NCI-H1105 (cell line): Measurements from ENCODE around the gene PDGFD.

ENCODE experiments used
- DNase-seq: peaks from one replicate; lab custom pipeline; 2025; lab: John Stamatoyannopoulos, UW

The PDGFD gene

DNA sequence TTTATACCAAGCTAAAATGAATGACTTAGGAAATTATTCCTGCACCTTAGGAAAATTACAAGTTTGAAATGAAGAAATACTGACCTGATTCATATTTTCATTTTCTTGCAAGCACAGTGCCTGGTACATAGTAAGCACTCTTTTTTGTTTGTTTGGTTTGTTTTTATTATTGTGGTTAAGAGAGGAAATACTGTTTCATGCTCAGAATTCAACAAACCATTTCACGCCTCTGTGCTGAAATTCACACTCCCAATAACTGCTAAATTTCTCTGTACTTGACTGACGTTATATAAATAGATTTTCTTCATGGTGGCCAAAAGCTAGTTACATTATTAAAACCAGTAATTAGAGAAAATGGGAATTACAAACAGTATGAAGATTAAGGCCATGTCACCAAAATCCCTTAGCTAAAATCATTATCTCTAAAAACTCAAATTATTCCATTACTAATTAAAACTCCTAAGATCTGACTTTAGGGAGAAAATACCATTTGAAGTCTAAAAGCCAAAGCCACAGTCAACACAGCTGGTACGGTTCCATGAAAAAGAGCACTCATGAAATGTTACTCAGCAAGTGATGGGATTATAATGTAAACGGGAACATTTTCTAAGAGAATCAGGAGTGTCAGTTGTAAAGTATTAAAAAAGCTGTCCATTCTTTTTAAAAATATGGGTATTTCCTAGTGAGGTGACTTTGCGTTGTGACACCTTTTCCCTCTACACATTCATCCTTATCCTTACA lies 205.3 kb downstream of the PDGFD start:
- no peak for DNase-seq

DNA sequence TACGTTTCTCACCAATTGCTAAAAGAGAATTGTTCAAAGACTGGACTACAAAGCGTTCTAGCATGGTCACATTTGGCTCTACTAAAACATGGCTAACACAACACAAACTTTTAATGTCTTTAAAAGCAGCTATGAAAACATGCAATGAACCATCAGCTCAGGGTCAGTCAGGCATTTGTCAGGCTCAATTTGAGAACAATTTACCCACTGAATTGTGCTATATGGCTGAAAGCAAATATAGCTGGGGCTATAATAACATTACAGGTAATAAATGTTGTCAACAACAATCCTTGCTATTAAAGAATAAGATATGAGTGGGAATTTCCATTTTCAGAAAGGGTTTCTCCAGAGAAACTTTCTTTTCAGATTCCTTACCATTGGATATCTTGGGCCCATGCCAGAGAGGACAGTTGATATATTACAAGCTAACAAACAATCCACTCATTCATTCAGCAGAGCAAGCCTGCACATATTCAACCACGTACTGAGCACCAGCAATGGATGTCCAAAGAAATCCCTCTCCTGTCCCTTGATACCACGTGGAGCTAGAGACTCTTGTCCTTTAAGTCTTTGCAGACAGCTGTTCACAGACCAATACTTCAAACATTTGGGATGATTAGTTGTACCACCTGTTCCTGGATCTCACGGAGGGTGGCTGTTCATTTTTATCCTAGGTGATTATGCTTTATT lies 210.0 kb downstream of the PDGFD start:
- DNase-seq: no peak

DNA sequence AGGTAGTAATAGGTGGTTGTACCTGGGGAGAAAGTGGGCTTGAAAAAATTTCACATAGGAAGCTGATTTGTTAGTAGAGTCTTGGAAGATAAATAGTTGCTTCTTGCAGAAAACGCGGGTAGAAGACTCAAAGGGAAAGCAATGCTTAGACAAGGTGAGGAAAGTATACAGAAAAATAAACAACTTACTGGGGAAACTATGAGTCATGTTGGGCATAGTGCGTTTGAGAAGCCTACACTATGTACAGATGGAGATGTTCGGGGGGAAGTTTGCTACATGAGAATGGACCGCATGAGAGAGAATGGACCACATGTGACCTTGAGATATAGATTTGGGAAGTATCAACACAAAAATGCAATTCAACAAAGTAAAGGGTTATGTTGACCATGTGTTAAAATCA lies 214.2 kb downstream of the PDGFD start:
- no peak for DNase-seq

DNA sequence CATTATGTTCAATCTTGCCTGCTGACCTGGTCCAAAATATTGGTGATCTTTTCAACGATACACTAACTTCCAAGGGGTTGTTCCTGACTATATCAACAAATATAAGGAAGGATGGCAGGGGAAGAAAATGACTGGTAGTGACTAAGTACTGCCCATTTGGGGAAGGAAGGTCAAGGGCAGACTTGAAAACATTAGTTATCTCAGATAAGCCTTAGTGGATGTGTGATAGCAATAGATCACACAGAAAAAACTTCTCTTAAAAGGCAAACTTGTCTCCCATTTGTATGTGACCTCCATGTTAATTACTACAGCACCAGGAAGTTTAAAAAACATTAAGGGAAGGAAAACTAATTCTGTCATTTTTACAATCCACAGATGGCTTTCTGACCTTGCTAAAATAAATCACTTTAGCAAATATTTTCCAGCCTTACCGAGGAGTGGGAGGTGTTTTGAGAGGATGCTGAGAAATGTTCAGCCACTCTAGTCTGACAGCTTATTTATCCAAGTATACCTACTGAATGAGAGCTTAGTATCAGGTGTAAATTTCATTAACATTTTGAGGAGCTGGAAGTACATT lies 215.7 kb downstream of the PDGFD start:
- no peak for DNase-seq

DNA sequence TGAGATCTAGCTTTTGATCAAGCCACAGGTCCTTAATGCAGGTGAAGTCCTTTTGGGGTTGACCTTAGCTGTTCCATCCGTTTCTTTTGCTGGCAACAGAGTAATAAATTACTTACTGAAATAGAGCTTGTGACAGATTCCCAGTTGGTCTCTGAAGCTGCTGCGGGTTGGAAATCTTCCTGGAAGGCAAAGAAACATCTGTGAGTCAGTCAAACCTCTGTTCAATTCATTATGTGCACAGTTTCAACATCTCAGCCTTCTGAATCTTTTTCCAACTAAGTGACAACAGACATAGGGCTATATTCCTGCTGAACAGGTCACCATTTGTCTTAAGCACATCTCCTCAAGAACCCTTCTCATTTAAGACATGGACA lies 216.4 kb downstream of the PDGFD start:
- no peak for DNase-seq

DNA sequence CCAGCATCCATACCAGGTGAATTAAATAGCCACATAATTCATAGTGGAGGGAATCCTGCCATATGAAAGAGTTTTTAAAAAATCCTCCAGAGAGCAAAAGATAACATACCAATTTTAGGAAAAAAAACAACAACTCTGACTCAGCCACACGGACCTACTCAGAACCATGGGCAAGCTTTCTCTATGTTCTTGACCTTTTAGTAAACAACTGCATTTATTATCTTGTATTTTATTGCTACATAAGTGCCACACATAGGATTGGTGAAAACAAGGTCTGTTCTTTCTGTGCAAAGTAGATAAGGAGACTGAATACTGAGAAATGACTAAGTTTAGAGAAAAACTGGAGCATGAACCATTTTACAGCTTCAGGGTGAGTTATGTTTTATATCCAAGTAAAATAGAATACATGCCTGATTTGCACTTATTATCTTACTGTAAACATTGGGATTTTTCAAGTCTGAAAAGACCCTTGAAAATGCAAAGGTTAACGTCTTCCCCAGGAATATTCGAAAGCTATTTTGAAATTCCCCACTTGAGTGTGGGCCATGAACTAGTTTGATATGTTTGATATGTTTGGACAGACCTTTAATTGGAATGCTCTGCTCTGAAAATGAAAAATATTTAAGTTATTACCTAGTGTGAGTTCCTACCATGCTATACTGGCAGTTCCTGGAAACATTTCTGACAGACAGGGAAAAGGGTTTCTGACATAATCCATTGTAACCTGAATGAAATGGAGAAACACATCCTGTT lies 217.0 kb downstream of the PDGFD start:
- no peak for DNase-seq

DNA sequence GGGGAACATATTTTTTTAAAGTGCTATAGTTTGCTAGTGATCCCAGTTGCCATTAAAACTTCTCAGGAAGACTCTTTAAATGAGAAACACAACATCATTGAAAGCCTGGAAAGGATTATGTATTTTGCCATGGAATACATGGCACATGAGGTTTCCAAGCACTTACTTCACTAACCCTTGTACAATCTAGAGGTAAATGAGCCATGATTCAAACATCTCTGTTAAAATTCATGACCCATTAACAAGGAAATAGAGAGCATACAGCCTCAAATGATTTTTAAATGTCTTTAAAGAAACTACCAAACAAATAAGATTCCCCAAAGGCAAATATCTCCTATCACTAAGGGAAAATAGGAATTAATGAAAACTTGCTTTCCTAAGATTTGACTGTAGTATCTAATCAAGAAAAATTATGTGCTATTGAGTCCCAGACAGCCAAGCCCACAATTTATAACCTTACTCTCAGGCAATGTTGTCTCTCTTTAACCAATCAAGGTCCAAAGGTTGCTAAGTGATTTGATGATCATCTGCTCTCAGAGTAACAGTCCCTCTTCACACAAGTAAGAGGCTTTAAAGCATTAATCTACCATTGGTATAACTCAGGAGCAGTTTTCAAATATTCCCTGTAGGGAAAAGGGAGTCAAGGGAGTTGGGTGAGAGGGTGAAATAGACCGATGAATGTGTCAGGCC lies 219.6 kb downstream of the PDGFD start:
- DNase-seq: no peak

DNA sequence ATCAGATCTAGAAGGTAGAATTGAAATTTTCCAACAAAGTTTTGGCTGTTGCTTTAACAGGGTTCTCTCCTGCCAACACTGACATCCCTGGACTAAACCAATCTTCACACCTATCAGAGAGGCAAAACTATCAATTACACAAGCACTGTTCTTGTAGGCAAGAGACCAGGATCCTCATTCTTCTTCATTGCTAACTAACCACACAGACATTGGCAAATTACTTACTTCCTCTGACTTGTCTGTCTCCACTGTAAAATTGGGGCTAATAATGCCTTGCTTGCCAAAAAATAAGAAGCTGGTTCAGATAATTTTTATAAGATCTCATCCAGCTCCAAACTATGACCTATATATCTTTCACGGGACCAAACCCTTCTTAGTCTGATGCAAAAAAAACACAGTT lies 221.3 kb downstream of the PDGFD start:
- no peak for DNase-seq

DNA sequence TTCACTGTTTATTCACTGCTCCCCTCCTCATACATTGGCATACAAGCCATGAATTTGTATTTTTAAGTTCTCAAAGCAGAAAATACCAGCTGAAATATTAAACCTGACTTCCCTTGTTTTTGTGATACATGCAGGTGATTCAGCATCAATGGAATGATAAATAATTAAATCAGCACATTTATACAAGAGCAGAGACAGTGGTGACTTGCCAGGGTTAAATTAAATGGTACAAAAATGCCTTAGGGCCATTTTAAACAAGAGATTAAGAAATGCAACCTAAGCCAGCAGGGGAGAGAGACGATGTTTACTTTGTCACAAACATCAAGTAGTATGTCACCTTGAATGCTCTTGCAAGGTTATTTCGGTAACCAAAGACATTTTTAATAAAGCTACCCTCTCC lies 223.4 kb downstream of the PDGFD start:
- DNase-seq: no peak

DNA sequence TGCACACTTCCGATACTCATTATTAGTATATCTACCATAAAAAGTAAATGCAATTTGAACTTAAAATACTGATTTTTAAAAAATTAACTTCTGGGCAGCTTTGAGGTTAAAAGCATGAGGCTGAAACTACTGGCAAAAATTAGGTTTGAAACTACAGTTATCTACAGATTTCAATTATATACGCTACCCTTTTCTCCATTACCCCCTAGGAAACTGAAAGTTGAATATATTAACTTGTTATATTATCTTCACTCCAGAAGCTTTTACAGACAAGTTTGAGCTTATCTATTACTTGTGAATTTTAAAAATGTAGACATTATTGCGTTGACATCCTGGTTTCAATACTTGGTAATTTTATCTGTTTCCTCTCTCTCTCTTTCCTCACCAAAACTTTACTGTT lies 224.3 kb downstream of the PDGFD start:
- no peak for DNase-seq

DNA sequence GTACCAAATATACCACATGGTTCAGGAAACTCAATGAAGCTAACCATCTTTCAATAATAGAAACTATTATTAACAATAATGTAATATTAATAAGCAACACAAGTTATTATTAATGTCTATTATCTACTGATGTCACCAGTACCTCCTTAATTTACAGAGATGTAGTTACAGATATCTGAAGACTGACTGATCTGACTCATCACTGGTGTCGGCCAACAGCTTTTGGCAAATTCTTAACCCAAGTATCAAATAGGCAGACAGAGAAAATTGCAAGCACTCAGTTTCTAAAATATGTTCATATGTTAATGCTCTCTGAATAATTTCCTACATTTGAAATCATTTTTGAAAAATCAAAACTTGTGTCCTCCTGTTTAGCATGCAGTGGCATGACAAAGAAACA lies 227.9 kb downstream of the PDGFD start:
- no peak for DNase-seq

DNA sequence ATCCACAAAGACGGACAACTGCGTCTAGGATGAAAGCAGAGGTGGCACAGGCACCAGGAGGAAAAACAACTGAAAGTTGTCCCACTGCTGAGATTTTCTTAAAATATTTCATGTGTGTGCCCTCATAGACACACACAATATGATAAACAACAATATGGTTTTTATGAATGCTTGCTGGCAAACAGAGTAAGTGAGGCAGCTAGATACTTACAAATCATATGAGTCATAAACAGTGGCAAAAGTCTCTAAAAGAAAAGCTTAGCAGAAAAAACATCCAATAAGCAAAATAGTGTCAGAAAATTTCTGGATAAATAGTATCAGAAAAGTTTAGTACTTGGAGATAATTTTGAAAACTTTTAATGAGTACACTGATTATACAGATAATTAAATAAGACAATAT lies 228.7 kb downstream of the PDGFD start:
- DNase-seq: no peak

DNA sequence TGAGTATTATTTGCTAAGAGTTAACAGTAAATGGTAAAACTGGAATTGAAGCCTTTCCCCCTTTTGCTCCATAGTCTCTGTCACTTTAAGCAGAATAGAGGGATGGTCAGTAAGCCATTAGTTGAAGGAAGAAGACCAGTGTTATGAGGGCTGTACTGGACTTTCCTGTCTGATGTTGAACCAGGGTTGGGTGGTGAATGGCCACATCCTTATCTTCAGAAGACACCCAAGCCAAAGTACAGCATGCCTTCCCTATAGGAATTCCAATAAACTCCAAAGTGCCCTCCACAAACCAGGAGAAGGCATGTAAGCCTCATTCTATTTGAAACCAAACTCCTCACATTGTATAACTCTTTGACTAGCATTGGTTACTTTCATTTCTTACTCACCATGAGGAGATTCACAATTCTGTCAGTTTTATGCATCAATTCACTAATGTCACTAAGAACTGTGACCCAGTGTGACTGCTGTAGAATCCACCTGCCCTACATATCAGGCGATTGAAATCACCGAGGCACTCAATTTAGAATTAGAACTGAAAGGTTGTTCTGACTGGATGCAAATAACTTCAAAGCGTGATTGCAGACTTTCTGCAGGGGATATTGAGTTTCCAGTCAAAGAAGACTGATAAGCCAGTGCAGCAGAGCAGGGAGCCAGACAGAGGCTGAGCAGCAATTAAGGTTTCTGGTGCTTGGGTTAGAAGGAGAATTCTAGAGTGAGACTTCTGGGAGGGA lies 234.6 kb downstream of the PDGFD start:
- DNase-seq: no peak

DNA sequence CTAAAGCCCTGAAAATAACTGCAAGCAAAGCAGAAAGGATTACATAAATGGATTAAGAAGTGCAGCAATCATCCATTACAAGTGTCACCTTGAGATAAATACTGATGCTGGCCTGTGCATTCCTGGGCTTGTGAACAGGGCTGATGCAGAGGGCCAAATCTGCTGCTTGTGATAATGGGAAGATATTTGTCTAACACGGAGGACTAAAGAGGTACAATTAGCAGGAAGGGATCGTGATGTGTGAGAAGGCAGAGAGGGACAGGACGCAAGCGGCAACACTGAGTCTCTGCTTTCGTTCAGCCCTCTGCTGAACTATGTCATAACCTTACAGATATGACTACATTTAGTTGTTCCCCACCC lies 235.2 kb downstream of the PDGFD start:
- DNase-seq: no peak

DNA sequence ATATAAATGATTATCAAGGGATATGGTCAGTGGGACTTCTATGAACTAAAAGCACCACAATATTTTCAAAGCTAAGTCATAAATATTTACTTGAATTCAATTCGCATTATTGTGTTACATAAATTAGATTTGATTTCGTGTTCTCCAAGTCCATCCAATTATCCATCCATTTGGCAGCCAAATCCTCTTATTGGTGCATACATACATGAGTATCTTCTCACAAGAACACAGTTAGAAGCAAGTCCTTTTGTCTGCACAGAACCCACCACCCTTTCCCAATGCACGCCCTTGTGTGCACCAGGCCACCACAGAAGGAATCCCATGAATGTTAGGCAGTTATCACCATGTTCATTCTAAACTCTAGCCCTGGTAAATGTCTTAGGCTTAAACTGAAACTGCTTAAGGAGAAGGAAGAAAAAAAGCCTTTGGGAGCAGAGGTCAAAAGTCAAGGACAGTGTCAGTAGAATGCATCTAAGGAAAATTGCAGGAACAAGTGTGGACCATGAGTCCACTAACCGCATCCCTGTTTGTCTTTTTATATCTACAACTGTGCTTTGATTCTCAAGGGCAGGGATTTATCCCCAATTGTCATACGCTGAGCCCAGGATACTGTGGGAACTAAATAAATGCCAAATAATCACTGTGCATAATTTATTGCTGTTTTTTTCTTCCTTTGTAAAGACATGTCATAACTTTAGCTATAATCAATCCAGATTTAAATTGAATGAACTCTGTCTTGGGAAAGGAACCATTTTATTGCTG lies 235.7 kb downstream of the PDGFD start:
- DNase-seq: no peak

DNA sequence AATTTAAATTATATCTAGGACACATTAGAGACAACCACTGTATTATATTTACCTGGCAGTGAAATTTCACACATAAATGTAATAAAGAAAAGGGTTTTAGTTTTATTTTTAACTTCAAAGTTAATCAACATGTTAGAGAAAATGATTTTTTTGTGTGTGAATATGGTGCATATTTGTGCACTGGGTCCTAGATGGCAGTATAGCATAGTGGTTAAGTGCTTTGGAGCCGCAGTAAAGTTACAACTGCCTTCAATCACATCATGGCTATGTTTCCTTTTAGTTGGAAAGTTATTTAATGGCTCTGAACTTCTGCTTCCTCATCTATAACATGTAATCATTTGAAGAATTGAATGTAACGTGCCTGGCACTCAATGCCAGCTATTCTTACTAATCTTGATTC lies 236.4 kb downstream of the PDGFD start:
- DNase-seq: no peak

DNA sequence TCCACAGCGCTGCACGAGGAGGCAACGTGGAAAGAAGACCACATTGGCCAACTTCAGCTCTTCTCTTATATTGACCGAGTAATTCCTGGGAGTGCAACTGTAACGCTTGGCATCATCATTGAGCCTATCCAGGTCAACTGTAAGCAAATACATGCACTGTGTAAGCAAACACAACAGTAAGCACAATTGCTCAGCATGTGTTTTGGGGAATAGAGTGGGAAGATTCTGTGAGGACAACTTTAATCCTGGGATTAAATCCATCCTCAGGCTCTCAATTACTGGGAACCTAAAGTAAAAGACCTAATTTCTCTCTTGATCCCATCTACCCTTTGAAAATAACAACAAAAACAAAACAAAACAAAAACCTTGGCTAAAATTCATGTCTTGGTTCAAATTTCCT lies 237.0 kb downstream of the PDGFD start:
- DNase-seq: no peak

DNA sequence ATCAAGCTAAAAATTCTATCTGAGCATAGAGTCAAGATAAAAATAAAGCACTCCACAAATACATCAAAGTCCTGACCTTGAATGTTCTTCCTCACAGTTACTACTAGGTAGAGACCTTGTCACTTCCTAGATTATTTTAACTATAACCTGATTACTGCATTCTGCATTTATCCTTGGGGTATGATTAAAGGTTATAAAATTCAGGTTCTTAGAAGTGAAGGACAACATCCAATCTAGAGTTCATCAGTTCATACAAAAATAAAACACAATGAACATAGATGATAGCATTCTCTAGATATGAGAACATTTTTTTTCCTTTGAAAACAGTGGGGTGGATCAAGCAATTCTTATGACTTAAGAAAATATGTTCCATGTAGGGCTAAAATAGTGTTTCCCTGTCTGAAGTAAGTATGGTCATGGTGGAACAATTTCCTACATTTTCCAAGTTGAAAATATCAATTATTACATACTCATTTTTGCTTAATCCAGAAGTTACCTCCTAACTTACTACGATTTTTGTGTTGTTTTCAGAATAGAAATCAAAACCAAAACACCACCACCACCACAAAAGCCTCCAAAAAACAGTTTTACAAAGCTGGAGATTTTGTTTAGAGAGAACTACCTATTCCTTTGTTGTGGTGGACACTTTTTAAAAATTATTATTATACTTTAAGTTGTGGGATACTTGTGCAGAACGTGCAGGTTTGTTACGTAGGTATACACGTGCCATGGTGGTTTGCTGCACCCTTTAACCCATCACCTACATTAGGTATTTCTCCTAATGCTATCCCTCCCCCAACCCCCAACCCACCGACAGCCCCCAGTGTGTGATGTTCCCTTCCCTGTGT lies 239.6 kb downstream of the PDGFD start:
- no peak for DNase-seq

DNA sequence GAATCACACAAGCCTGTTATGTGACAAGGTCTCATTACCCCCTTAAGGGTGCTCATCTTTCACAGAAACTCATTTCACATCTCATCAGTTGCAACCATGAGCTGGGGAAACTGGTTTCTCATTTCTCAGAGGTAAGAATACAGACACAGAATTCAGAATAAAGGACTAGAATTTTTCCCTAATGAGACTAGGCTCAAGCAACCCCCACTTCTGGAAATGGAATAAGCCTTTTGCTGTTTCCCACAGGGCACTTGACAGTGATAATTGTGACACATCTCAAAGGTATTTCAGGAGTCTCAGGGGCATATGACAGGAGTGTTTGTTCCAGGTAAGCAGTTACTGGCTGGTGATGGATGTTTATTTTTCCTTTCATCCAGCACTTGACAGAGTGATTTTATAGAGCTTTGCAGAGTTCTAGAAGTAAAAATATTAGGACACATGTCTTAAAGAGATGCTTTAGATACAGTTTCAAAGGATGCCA lies 240.5 kb downstream of the PDGFD start:
- no peak for DNase-seq

DNA sequence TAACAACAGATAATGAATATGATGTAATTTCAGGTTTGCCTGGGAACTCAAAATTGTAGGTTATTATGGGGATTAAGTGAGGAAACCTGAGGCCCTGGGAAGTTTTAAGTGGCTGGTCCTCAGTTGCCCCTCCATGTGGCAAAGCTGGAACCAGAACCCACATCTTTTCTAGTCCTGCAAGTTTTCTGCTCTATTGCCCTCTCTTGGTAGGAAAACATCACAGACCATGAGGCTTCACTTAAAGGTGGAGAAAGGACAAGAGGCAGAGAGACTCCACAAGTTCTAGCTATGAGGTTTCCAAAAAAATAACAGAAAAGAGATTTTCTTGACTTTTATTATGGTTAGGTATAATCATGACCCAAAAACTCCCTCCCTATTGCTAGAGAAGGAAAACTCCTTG lies 243.0 kb downstream of the PDGFD start:
- no peak for DNase-seq
